Measurements from ENCODE around the gene UBAC2.

GRCh38 chr13:99161512-99161911 is 39.1 kb upstream of the UBAC2 start:
- TF ChIP-seq CTCF (conservative IDR thresholded peaks at IDR 0.05) = no peak
- TF ChIP-seq ZFX (IDR thresholded peaks at IDR 0.05) = no peak
